Stimulated activated CD8-positive, alpha-beta memory T cell treated with anti-CD3 and anti-CD28 coated beads, Interleukin-2, amount 100 ng/mL, for 1 hour (primary cell): ENCODE results near the gene PGLYRP4.

Experiments
- DNase-seq, 2 donors: peaks; one replicate each; pipeline ENCODE4 v3.0.0-alpha.2; 2020; ENCODE audit warnings: low read depth in 2 of 2

PGLYRP4 gene

DNA sequence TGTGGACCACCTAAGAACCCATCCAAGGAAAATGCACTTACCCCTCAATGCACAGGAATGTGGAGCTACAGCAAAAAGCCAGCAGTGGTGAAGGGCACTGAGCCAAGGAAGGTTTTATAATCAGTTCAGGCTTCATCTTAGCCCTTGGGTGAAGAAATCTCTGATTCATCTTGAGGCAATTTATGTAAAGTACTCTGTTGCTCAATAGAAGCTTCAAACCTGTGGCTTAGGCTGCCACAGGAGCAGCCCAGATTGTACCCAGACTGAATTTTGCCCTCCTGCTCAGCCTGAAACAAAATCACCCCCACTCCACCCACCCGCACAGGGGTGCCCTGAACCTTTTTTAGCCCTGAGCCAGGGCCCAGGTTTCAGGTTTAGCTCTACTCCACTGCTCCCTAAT lies 26.9 kb upstream of the PGLYRP4 start, which contains the start of gene S100A12:
S100A12 (minus strand) TSS at position 111 of the 400 bp plus-strand sequence. CDS start 1,029 bp downstream, outside the sequence.
- DNase-seq = no peak

- no peak for DNase-seq
Observed at GRCh38 chr1:153374071-153374470, 25.4 kb upstream of the PGLYRP4 start.

GRCh38 chr1:153372571-153372970 lies 23.9 kb upstream of the PGLYRP4 start:
- no peak for DNase-seq

- DNase-seq = no peak
Observed at GRCh38 chr1:153371231-153371630, 22.6 kb upstream of the PGLYRP4 start.

GRCh38 chr1:153370146-153370545 lies 21.5 kb upstream of the PGLYRP4 start:
- no peak for DNase-seq

DNA sequence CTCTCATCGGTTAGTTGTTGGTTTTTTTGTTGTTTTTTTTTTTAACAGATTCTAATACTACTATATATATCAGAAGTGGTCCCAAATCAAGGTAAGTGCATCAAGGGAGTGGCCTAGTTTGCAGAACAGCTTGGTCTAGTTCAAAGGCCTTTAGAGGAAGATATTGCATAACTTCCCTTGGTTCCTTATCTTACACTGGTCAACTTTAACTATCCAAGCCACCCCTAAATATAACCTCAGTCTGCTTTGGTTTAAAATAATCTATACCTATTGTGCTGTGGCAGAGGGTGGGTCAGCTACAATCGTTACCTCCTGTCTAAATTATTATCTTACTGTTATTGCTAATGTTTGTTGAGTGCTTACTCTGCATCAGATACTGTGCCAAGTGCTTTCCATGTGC lies 19.9 kb upstream of the PGLYRP4 start:
- DNase-seq = no peak

GRCh38 chr1:153367090-153367489 lies 18.4 kb upstream of the PGLYRP4 start:
- DNase-seq = no peak

- no peak for DNase-seq
Observed at GRCh38 chr1:153366261-153366660, 17.6 kb upstream of the PGLYRP4 start.

GRCh38 chr1:153365696-153366095 lies 17.1 kb upstream of the PGLYRP4 start:
- no peak for DNase-seq

DNA sequence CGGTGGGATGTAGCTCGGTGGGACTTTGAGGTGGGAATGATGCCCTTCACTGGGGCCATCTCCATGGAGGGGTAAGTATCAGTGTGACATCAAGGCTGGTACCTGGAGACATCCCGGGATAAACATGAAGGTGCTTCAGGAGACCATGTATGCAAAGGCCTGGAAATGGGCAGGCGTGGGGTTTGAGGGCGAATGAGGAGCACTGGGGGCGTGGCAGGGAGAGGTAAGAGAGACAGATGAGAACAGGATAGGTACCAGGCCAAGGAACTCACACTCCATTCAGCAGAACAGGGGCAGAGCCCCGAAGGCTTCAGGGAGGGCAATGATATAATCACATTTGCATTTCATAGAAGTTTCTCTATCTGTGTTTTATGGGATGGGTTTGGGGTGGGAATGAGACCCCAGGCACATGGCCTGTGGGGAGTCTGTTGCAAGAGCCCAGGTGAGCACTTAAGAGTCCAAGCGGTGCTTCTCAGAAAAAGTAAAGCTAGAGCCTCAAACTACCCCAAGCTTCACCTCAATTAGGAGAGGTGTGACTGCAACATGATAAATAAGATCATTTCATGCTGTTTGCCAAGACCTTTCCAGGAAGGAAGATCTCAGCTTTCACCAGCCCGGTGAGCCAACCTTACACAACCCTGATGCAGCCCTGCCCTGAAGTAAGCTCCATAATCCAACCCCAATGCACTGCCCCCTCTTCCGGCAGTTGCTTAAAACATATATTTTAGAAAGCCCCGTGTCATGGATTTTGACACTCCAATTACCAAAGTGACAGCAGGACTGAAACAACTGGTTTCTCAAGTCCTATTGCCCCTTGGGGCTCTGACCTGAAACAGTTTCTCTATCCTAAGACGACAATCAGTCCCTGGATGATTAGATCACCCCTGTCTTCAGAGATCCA lies 16.4 kb upstream of the PGLYRP4 start:
- no peak for DNase-seq

DNA sequence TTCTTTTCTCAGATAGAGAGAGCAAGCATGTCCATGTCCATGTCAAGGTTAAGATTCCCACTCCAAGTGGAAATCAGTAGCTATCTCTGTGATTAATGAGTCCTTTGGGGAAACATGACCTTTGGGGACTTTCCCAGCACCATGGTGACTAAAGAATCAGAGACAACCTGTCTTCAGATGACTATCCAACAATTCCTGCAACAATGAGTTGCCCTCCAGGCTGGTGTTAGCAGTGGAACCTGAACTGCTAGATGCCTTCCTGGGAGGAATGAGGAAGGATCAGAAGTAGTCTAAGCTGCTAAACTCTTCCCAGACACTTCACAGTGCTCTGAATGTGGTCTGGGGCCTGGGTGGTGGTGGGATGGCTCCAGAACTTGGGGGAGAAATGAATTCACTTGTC lies 15.5 kb upstream of the PGLYRP4 start:
- no peak for DNase-seq

DNA sequence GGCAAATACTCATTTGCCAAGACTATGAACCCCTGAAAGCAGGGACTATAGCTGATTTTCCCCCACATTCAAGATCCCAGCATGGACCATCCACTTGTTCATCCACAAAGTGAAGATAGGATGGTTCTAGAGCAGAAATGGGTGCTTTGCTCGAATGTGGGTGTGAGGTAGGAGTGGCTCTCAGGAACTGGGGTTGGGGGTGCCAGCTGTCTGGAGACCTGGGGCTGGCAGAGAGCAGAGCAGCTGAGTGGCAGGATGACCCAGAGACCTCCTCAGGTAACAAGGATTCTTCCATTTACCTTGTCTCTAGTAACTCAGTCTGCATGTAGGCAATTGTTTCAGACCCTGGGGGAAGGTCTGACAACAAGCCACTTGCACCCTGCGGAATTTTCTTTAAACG lies 15.0 kb upstream of the PGLYRP4 start:
- no peak for DNase-seq

DNA sequence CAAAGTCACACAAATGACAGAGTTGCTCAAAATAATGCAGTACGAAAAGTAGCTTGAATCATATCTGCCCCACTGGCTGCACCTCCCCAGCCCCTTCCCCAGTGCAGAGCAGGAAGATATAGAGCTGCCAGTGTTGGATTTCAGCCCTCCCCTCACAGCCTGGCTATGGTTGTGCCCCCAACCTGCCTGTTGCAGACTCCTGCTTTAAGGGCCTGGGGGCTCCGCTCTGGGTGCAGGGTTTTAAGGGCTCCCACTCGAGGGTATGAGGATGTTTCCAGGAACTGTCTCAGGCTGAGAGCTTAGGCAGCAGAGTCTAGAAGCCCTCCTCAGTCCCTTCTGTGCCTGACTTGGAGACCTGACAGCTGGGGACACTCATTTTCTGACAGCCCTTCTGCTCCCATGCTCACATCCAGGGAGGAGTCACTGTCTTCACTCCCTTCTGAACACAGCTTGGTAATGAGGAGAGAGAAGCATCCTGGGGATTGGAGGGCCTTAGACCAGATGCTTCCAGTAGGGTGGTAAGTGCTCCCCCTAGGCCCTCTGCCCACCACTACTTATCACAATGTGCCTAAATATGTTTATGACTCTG lies 13.6 kb upstream of the PGLYRP4 start:
- no peak for DNase-seq

GRCh38 chr1:153361480-153362109 lies 13.0 kb upstream of the PGLYRP4 start:
- no peak for DNase-seq

GRCh38 chr1:153360592-153361479 lies 12.2 kb upstream of the PGLYRP4 start:
- DNase-seq = no peak

DNA sequence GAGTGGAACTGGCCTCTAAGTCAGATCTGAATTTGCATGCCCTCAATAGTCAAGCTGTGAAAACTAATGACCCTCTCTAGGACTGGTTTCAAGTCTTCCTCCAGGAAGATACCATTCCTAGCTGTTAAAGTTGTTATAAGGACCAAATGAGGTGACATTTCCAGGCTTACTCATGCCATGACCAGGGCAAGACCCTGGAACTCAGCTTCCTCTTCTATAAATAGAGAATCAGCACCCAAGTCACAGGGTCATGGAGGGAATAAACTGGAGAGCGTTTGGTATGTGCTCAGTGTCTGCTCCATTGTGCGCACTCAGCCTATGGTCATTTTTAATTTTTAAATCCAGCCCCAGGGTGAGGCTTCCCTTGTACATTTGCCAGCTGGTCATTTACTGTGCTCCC lies 11.5 kb upstream of the PGLYRP4 start:
- no peak for DNase-seq

DNA sequence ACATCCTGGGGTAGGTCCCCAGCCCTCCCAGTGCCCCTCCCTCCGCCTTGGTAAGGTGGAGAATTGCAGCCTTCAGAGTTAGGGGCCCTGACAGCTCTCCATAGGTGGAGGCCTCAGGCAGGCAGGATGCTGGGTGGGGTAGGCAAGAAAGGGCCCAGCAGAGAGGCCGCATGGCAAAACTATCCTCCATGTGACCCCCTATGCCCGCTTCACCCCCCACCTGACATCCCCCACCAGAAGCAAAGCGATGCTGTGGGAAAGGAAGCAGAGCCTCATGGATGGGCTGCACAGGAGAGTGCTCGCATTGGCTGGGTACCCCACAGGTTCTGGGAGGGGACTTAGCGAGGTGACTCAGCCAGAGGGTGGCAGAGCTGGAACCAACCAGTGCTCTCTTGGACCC lies 10.6 kb upstream of the PGLYRP4 start:
- no peak for DNase-seq

GRCh38 chr1:153358691-153358975 lies 10.0 kb upstream of the PGLYRP4 start:
- no peak for DNase-seq

DNA sequence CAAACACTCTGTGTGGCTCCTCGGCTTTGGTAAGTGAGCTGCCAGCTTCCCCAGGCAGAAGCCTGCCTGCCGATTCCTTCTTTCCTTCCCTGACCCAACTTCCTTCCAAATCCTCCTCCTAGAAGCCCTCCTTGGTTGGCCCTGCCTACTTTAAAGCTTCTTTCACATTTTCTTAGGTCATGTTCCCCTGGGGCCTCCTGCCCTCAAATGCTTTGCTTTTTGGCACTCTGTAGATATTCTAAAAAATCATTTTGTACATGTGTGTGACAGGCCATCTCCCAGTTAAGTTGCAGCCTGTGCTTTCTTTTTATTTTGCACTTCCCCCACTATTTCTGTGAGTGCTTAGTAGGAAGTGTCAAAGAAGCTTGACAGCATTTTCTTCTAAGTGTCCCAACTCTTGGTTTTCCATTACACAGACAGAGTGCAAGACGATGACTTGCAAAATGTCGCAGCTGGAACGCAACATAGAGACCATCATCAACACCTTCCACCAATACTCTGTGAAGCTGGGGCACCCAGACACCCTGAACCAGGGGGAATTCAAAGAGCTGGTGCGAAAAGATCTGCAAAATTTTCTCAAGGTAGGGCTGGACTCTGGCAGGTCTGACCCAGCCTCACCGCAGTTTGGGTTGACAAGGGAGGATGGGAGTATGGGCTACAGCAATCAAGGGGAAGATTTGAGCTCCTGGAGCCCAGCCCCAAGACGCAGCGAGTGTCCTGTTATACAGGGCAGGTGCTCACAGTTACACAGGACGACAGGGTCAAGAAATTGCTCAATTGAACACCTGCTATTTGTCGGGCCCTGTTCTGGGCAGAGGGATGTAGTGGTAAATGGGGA lies 9.4 kb upstream of the PGLYRP4 start, which contains the start of gene S100A9:
S100A9 (plus strand) TSS at position 2 of the 838 bp plus-strand sequence; CDS start at position 432, 430 bp downstream.
- no peak for DNase-seq

DNA sequence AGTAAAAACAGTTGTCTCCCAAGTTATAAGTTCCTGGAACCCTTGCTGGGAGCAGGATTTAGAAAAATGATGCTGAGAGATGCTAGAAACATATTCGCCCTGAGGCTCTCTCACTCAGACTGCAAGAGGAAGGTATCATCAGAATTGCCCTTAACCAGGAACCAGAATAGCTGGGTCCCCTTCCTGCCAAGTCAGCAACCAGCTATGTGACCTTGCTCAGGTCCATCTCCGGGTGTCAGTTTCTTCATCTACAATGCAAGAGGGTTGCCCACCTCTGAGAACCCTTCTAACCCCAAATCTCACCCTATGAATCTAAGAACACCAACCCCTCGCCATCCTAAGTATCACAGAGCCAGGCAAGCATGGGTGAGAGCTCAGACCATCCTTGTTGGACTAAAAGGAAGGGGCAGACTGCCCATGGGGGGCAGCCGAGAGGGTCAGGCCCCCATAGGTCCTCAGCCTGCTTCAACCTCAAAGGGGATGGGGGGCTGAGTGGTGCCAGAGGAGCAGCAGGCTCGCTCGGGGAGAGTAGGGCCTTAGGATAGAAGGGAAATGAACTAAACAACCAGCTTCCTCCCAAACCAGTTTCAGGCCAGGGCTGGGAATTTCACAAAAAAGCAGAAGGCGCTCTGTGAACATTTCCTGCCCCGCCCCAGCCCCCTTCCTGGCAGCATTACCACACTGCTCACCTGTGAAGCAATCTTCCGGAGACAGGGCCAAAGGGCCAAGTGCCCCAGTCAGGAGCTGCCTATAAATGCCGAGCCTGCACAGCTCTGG lies 8.6 kb upstream of the PGLYRP4 start:
- DNase-seq = no peak
